GM18505 (cell line): ENCODE data around the gene MAP3K14.

Experiments used
- ATAC-seq: cut with Tn5 transposase; IDR thresholded peaks from one replicate; pipeline ENCODE4 v1.9.1; 2021; ENCODE audit not compliant: unreplicated experiment
- POLR2A ChIP-seq: IDR thresholded peaks from 4 replicates; pipeline ENCODE4 v1.6.1; 2011; ENCODE audit warnings: borderline replicate concordance; ENCODE audit not compliant: insufficient read depth, insufficient read length; ENCODE audit errors: extremely low read depth

The MAP3K14 gene

DNA sequence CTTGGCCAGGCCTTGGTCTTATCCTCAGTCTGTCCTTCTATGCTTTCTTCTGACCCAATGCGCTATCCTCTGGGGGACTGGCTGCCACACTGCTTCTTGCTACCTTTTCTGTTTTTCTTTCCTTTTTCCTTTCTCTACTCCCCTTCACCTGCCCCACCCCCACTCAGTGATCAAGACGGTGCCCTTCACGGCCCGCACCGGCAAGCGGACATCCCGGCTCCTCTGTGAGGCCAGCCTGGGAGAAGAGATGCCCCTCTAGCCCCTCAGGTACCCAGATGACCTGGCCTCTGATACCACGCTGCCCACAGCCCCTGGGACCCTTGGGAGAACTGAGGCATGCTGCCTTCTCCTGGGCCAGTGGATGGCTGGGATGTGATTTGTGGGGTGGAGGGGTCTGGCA is 70.5 kb downstream of the MAP3K14 start:
- ATAC-seq = no peak
- no peak for TF ChIP-seq POLR2A

- TF ChIP-seq POLR2A = no peak
- ATAC-seq = no peak
These were observed 71.8 kb downstream of the MAP3K14 start for GRCh38 chr17:45244725-45245656.

GRCh38 chr17:45243750-45244149 is 73.1 kb downstream of the MAP3K14 start:
- TF ChIP-seq POLR2A = no peak
- ATAC-seq = no peak

- TF ChIP-seq POLR2A = no peak
- ATAC-seq = no peak
These were observed 74.8 kb downstream of the MAP3K14 start for GRCh38 chr17:45242029-45242414.

DNA sequence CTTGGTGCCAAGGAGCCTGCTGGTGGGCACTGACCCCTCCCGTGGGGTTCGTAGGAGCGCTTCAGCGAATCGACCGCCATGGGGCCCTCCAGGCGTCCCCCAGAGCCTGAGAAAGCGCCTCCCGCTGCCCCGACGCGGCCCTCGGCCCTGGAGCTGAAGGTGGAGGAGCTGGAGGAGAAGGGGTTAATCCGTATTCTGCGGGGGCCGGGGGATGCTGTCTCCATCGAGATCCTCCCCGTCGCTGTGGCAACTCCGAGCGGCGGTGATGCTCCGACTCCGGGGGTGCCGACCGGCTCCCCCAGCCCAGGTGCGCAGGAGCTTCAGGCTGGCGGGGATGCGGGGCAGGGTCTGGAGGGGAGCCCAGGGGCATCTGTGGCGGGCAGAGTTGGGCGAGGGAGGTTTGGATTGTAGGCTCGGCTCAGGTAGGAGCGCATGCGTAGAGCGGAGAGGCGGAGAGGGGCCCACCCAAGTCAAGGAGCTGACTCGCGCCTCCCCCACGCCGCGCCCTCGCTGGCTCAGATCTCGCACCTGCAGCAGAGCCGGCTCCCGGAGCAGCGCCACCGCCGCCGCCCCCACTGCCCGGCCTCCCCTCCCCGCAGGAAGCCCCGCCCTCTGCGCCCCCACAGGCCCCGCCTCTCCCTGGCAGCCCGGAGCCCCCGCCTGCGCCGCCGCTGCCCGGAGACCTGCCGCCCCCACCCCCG is 75.3 kb downstream of the MAP3K14 start:
- ATAC-seq = no peak

GRCh38 chr17:45240905-45241327 is 75.9 kb downstream of the MAP3K14 start:
- no peak for ATAC-seq
- no peak for TF ChIP-seq POLR2A

More for the DNA sequence above, 75.3 kb downstream of the MAP3K14 start:
- TF ChIP-seq POLR2A = no peak

DNA sequence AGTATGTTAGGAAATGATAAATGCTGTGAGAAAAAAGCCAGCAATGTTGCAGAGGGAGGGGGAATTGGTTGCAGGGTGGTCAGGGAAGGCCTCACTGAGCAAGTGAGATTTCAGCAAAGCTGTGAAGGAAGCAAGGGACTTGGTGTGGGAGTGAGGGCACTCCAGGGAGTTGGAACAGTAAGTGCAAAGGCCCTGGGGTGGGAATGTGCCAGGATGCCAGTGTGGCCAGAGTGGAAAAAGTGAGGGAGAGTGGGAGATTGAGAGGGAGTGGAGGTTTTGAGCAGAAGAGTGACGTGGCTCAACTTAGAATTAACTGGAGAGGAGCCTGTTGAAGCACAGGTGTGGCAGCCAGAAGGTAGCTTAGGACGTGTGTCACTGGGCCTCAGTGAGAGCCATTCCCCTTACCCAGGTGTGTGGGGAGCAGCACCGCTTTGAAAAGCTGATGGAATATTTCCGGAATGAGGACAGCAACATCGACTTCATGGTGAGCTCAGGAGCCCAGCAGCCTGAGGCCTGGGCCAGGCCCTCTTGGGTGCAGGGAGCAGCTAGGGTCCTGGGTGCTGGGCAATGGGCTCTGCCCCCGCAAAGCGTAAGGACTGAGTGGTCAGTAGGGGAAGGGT is 78.6 kb downstream of the MAP3K14 start:
- TF ChIP-seq POLR2A = no peak
- no peak for ATAC-seq

DNA sequence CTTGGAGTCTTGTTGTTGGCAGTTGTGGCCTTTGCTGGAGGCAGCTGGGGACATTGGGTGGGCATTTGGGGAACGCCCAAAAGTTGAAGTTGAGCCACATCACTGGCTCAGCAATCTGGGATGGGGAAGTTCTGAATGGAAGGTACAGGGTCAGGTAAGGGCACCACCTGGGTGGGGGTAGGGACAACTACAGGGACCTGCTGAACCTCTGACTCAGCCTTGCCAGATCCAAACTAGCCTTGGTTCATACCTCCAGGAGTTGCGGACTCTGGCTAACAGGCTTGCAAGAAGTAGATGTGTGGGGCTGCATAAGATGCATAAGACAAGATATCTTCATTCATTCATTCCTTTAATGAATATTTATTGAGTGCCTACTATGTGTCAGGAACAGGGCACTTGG is 79.1 kb downstream of the MAP3K14 start:
- TF ChIP-seq POLR2A = no peak
- no peak for ATAC-seq

- no peak for ATAC-seq
- TF ChIP-seq POLR2A = no peak
These were observed 80.6 kb downstream of the MAP3K14 start for GRCh38 chr17:45236282-45236606.

GRCh38 chr17:45235416-45236281 is 81.2 kb downstream of the MAP3K14 start:
- no peak for ATAC-seq
- TF ChIP-seq POLR2A = no peak

GRCh38 chr17:45234641-45235415 is 82.0 kb downstream of the MAP3K14 start:
- no peak for ATAC-seq

GRCh38 chr17:45233423-45233924 is 83.3 kb downstream of the MAP3K14 start:
- ATAC-seq = no peak
- no peak for TF ChIP-seq POLR2A

More at GRCh38 chr17:45234641-45235415, 82.0 kb downstream of the MAP3K14 start:
- no peak for TF ChIP-seq POLR2A

GRCh38 chr17:45232514-45233422 is 84.1 kb downstream of the MAP3K14 start:
- no peak for TF ChIP-seq POLR2A
- ATAC-seq = no peak
